NCI-H524 treated with DMSO at 0.1 percent for 48 hours (cell line): ENCODE measurements around the gene AHI1.

Experiments
- DNase-seq: peaks from one replicate; lab custom pipeline; 2025; lab: John Stamatoyannopoulos, UW

Gene AHI1

DNA sequence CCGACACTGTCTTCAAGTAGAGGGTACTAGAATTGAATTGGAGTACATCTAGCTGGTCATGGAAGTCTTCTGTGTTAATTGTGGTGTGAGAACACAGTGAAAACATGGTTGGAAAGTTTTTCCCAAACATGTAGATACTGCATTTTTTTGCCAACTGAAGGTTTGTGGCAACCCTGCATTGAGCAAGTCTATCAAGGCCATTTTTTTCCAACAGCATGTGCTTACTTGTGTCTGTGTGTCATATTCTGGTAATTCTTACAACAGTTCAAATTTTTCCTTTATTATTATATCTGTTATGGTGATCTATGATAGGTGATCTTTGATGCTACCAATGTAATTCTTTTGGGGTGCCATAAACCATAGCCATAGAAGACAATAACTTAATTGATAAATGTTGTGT, 169.4 kb downstream of the AHI1 start:
- DNase-seq: no peak

- DNase-seq: no peak
These were observed 171.7 kb downstream of the AHI1 start for GRCh38 chr6:135325624-135326424.

DNA sequence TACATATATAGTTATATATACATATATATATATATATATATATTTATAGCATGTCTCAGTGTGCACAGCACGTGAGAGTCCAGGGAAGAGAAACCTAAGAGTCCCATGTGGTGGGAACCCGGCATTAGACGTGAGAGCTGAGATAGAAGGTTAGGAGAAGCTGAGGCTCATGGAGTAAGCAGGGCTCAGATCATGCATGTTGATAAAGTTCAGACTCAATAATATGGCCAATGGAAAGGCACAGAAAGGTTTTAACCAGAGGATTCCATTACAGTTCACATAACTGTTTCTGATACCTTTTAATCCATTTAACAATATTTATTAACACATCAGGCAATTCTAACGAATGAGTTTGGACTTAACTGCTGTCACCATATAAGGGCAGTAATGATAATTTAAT, 173.0 kb downstream of the AHI1 start:
- DNase-seq: no peak

GRCh38 chr6:135323979-135324378, 173.6 kb downstream of the AHI1 start:
- no peak for DNase-seq

- DNase-seq: no peak
These were observed 174.3 kb downstream of the AHI1 start for GRCh38 chr6:135323202-135323668.

DNA sequence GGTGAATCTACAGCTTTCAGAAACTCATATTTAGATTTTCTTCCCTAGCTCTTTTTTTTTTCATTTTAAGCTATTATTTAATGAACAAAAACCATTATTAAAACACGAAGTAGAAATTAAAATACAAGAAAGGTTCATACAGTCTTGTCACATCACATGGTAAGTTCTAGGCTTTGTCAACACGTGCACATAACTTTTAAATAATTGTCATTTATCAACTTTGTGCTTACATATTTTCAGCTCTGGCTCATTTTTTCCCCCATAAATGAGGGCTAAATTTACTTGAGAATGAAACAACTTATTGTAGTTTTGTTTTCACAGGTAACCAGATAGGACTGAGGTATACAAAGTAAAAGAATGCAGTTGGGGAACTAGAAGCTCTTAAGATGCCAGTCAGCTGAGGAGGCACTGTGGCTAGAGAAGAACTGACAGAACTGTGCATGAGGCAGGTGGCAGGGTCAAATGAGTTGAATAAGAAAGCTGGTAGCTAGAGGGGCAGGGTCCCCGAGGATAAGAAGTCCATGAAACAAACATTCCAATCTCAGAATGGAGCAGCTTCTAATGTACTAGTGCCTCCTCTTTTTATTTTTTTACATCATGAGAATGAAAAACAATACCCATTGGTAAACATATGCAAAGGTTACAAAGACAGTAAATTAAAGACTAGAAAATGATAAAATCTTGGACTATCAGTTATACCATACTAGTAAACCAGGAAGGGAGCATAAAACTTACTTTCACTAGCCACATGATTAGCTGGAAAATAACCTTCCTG, 174.9 kb downstream of the AHI1 start:
- DNase-seq: no peak

DNA sequence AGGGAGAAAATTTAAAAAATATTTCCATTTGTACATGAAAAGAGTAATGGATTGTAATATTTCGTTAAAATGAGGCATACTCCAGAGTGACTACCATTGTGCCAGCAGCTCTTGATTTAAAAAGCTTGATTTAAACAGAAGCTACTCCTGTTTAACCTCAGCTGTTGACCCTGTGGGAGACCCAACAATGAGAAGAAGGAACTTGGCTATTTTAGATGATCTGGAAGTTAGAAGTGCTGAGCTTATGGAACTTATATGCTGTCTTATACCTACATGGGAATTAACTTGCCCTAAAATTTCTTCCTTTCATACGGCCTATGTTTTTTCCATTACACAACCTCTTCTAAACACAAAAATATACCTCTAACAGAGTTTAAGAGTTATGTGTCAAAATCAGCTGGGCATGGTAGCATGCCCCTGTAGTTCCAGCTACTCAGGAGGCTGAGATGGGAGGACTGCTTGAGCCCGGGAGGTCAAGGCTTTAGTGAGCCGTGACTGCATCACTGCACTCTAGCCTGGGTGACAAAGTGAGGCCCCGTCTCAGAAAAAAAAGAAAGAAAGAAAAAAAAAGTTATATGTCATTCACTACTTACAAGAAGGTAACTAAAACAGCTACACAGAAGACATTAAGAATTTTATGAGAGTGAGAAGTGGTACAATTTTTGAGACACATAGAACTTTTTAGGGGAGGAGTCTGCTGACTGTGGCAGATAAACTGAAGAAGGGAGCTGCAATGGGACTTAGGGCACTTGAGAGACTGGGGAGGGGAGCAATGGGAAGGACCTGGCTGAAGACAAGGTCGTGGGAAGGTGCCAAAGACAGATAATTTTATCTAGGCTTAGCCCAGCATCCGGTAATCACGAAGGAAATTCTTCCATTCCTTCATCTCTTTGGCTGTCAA, 176.6 kb downstream of the AHI1 start:
- DNase-seq: no peak

DNA sequence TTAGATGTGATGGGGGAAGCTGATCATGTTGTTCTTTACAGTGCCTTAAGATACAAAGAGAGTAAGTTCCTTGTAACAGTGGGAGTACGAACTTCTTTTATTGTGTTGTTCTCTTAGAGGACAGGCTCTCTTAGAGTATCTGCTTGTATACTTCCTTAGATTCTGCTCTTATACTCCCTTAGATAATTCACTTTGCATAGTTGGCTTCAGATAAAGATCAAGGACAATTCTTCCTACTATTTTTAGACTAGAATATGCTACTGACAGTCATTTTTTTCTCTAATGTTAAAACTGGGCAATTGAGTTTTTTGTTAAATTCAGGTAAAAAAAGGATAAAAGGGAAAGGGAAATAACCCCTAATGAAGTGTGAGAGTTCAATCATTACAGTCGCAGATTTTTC, 177.7 kb downstream of the AHI1 start:
- DNase-seq: no peak

- no peak for DNase-seq
These were observed 178.6 kb downstream of the AHI1 start for GRCh38 chr6:135318738-135319469.

- DNase-seq: no peak
These were observed 183.0 kb downstream of the AHI1 start for GRCh38 chr6:135314543-135314942.

- DNase-seq: peak; percentile 37
These were observed 185.9 kb downstream of the AHI1 start for GRCh38 chr6:135311446-135312200.

- DNase-seq: peak; percentile 7
These were observed 187.2 kb downstream of the AHI1 start for GRCh38 chr6:135310291-135310690.

GRCh38 chr6:135306740-135307420, 190.7 kb downstream of the AHI1 start:
- no peak for DNase-seq

DNA sequence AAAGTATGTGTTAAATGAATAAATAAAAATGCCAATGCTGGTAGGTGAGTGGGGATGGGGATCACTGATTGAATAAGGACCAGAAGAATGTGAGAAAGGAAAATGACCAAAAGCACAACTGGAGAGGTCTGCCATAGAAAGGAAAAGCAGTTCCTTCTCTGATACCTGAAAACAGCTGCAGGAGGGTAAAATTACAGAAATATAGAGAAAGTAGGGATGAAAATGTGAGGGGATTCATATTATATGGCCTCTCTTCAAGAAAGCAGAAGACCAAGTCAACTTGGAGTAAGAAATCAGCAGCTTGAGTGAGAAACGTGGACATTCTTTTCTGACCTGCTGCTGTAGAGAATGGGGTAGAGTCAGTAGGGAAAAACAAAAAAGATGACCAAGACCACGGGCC, 191.4 kb downstream of the AHI1 start:
- DNase-seq: no peak

- DNase-seq: no peak
These were observed 191.9 kb downstream of the AHI1 start for GRCh38 chr6:135305684-135306083.

DNA sequence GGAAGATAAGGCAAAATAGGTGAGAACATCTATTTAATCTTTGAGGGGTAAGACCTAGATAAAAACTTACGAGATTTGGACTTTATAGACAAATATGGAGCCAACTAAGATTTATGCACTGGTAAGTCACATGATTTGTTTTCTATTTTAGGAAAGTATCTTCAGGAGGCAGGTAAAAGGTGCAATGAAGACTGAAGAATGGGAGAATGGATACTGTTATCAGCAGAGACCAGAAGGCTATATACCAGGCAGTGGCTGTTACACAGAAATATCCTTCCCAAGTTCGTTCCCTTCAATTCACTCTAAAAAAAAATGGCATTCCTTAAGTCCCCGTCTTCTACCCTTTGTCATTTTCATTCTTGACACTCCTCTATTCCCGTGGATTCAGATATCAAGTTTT, 192.7 kb downstream of the AHI1 start:
- no peak for DNase-seq

DNA sequence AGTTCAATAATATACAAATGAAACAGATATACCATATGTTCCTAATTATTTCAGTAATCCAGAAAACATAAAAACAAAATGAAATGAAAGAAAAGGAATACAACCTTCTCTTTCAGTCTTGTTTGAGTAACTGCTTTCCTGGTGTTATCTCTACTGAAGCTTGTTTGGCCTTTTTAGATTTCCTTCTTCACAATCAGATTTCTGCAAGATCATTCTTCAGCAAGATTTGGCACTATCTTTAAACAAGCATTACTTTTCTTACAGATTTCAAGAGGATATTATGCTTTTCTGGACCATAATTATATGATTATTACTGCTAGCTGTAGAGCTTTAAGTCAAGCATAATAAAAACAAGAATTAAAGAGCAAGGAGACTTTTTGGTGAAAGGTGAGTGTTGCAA, 196.2 kb downstream of the AHI1 start:
- no peak for DNase-seq

DNA sequence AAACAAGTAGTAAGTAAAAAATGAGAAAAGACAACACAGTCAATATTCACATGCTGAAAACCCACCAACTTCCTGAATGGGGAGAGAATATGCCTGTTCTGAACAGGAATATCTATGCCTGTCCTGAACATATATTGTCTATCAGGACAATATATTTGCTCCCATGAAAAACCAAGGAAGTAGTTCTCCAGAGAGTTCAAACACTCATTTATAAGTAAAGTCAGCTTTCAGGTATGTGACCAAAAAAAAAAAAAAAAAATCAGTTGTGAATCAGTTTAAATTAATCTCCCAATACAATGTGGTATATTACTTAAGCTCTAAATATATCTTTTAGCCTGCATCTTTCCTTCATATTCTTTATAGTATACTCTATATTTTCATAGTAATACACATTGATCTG, 197.0 kb downstream of the AHI1 start:
- DNase-seq: no peak

DNA sequence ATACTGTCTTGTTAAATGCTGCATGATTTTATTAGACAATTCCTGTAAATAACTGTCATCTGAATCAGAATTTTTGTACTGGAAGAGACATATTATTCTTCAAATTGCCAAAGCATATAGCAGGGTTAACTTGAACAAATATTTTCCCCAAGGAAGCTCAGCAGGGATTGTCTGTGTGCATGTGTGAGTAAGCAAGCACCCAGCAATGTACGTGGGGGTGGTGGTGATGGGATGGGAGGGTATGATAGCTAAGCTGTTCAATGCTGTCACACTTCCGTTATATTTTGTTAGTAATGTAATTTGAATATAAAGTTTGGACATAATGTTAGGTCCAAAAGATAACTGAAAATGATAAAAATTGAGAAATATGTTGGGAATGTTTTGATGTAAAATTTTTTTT, 198.3 kb downstream of the AHI1 start:
- no peak for DNase-seq

- no peak for DNase-seq
These were observed 199.1 kb downstream of the AHI1 start for GRCh38 chr6:135298455-135298854.
